IMR-90 (cell line): Measurements from ENCODE around the gene CNTN5. TPM values are rescaled to one million over a fixed set of nuclear protein-coding genes. Genes with fewer than 3 reads are reported as not detected.

Experiments used
- ATAC-seq: fragments of 200-7000 bp; cut with Tn5 transposase; 2 replicates; pipeline ENCODE4 v1.9.1; 2020; ENCODE audit warnings: low read depth, mild to moderate bottlenecking, moderate library complexity
- BruUV-seq: library from RNA; stranded (reverse); fragments of 400-500 nt; replicated peaks from 2 replicates; lab custom pipeline; 2021; lab: Mats Ljungman, UMichigan
- CTCF ChIA-PET: fragments of 300-600 bp; formaldehyde crosslinking; extraction: SDS; loops from one replicate; lab custom pipeline; 2021; ENCODE audit warnings: antibody characterized with exemption; lab: Yijun Ruan, JAX
- POLR2A ChIA-PET: fragments of 300-600 bp; sonication (Branson Sonifier 250); formaldehyde crosslinking; loops from one replicate; lab custom pipeline; 2022; ENCODE audit warnings: antibody characterized with exemption; ENCODE audit not compliant: unreplicated experiment; lab: Charles Lee
- DNase-seq: peaks from one replicate; pipeline ENCODE4 v3.0.0; 2013
- H2AFZ ChIP-seq: replicated peaks from 2 replicates; pipeline ENCODE3; 2013; ENCODE audit warnings: low read length, mild to moderate bottlenecking; ENCODE audit not compliant: poor library complexity
- H2AK5ac ChIP-seq: 2 replicates; pipeline ENCODE4 v1.6.1; 2013; ENCODE audit warnings: low read depth, low read length, inconsistent platforms
- H2AK9ac ChIP-seq: replicated peaks from 2 replicates; pipeline ENCODE3; 2013; ENCODE audit warnings: mild to moderate bottlenecking, low read depth, low read length, moderate library complexity; ENCODE audit not compliant: poor library complexity
- H2BK120ac ChIP-seq: 2 replicates; pipeline ENCODE4 v1.6.1; 2013; ENCODE audit warnings: low read depth, low read length, inconsistent platforms
- H2BK15ac ChIP-seq: 3 replicates; pipeline ENCODE4 v1.6.1; 2013; ENCODE audit warnings: low read depth, low read length, inconsistent platforms
- H2BK20ac ChIP-seq: 2 replicates; pipeline ENCODE4 v1.6.1; 2013; ENCODE audit warnings: low read depth, mild to moderate bottlenecking, inconsistent platforms, low read length, moderate library complexity
- H2BK5ac ChIP-seq: 2 replicates; pipeline ENCODE4 v1.6.1; 2013; ENCODE audit warnings: mild to moderate bottlenecking, low read depth, low read length, inconsistent platforms; ENCODE audit not compliant: poor library complexity, severe bottlenecking
- H3K14ac ChIP-seq: replicated peaks from 2 replicates; pipeline ENCODE4 v1.6.1; 2013; ENCODE audit warnings: low read depth, low read length, inconsistent platforms
- H3K18ac ChIP-seq: 2 replicates; pipeline ENCODE4 v1.6.1; 2013; ENCODE audit warnings: low read depth, low read length, control low read depth
- H3K23ac ChIP-seq: 2 replicates; pipeline ENCODE4 v1.6.1; 2013; ENCODE audit warnings: low read depth, low read length, inconsistent platforms
- H3K27ac ChIP-seq: 2 replicates; pipeline ENCODE4 v1.5.1; 2013; ENCODE audit warnings: mild to moderate bottlenecking, control low read depth, low read length; ENCODE audit not compliant: insufficient read depth
- H3K27me3 ChIP-seq: 2 replicates; pipeline ENCODE4 v1.6.1; 2013; ENCODE audit warnings: low read length; ENCODE audit not compliant: control insufficient read depth, insufficient read depth
- H3K36me3 ChIP-seq: 2 replicates; pipeline ENCODE4 v1.6.1; 2013; ENCODE audit warnings: low read length, mixed read lengths; ENCODE audit not compliant: control insufficient read depth, insufficient read depth
- H3K4ac ChIP-seq: 2 replicates; pipeline ENCODE4 v1.6.1; 2013; ENCODE audit warnings: low read depth, low read length, inconsistent platforms
- H3K4me1 ChIP-seq: 2 replicates; pipeline ENCODE4 v1.6.1; 2013; ENCODE audit warnings: low read length, mixed read lengths; ENCODE audit not compliant: control insufficient read depth, insufficient read depth
- H3K4me2 ChIP-seq: 2 replicates; pipeline ENCODE4 v1.6.1; 2013; ENCODE audit warnings: low read depth, mild to moderate bottlenecking, control low read depth, low read length, moderate library complexity
- H3K4me3 ChIP-seq: 2 replicates; pipeline ENCODE4 v1.5.1; 2013; ENCODE audit warnings: low read depth, mild to moderate bottlenecking, control low read depth, low read length, moderate library complexity; ENCODE audit not compliant: insufficient read depth
- H3K56ac ChIP-seq: 2 replicates; pipeline ENCODE4 v1.6.1; 2013; ENCODE audit warnings: low read length, inconsistent platforms; ENCODE audit not compliant: insufficient read depth; ENCODE audit errors: extremely low read depth
- H3K79me1 ChIP-seq, 2 experiments: 2 replicates each; pipeline ENCODE4 v1.6.1; 2013; ENCODE audit warnings: low read length in 2 of 2, inconsistent platforms in 1 of 2, low read depth in 1 of 2
- H3K9ac ChIP-seq: 2 replicates; pipeline ENCODE4 v1.6.1; 2013; ENCODE audit warnings: low read depth, low read length, control low read depth
- H3K9me1 ChIP-seq: 2 replicates; pipeline ENCODE4 v1.6.1; 2013; ENCODE audit warnings: low read length, inconsistent platforms; ENCODE audit not compliant: insufficient read depth
- H3K9me3 ChIP-seq: 2 replicates; pipeline ENCODE4 v1.6.1; 2013; ENCODE audit warnings: low read length; ENCODE audit not compliant: control insufficient read depth, insufficient read depth
- H4K20me1 ChIP-seq: 2 replicates; pipeline ENCODE4 v1.6.1; 2013; ENCODE audit warnings: low read length, inconsistent platforms; ENCODE audit not compliant: insufficient read depth
- H4K5ac ChIP-seq: 2 replicates; pipeline ENCODE4 v1.6.1; 2013; ENCODE audit warnings: mild to moderate bottlenecking, low read depth, low read length, control low read depth
- H4K8ac ChIP-seq, 2 experiments: 2 replicates each; pipeline ENCODE4 v1.6.1; 2013; ENCODE audit warnings: low read depth in 2 of 2, low read length in 2 of 2, control low read depth in 1 of 2, inconsistent platforms in 1 of 2
- H4K91ac ChIP-seq: 2 replicates; pipeline ENCODE4 v1.6.1; 2013; ENCODE audit warnings: low read depth, low read length, inconsistent platforms; ENCODE audit not compliant: insufficient read depth
- BHLHE40 ChIP-seq: fragments of 150-350 bp; IDR thresholded peaks from 2 replicates; pipeline ENCODE4 v1.6.1; 2016; ENCODE audit warnings: mild to moderate bottlenecking, low read depth, low read length
- CEBPB ChIP-seq: IDR thresholded peaks from 2 replicates; pipeline ENCODE4 v1.6.1; 2012; ENCODE audit warnings: low read depth, low read length, improper control_type of control experiment
- CHD1 ChIP-seq: IDR thresholded peaks from 2 replicates; pipeline ENCODE4 v1.6.1; 2012; ENCODE audit warnings: low read depth, low read length, improper control_type of control experiment
- FOS ChIP-seq: fragments of 150-350 bp; IDR thresholded peaks from 2 replicates; pipeline ENCODE4 v1.6.1; 2016; ENCODE audit warnings: low read depth, low read length
- MAFK ChIP-seq: IDR thresholded peaks from 2 replicates; pipeline ENCODE4 v1.6.1; 2012; ENCODE audit warnings: low read depth, low read length, improper control_type of control experiment
- MAZ ChIP-seq: IDR thresholded peaks from 2 replicates; pipeline ENCODE4 v1.6.1; 2012; ENCODE audit warnings: low read depth, mild to moderate bottlenecking, low read length, improper control_type of control experiment, moderate library complexity, borderline replicate concordance
- MXI1 ChIP-seq: IDR thresholded peaks from 2 replicates; pipeline ENCODE4 v1.6.1; 2012; ENCODE audit warnings: low read depth, mild to moderate bottlenecking, low read length, moderate library complexity, borderline replicate concordance
- NFE2L2 ChIP-seq: fragments of 150-350 bp; IDR thresholded peaks from 2 replicates; pipeline ENCODE4 v1.6.1; 2016; ENCODE audit warnings: low read depth, mild to moderate bottlenecking, low read length
- POLR2A ChIP-seq: IDR thresholded peaks from 2 replicates; pipeline ENCODE4 v1.6.1; 2012; ENCODE audit warnings: mild to moderate bottlenecking, low read depth, low read length
- RAD21 ChIP-seq: IDR thresholded peaks from 2 replicates; pipeline ENCODE4 v1.6.1; 2012; ENCODE audit warnings: low read length, improper control_type of control experiment
- RCOR1 ChIP-seq: IDR thresholded peaks from 2 replicates; pipeline ENCODE4 v1.6.1; 2012; ENCODE audit warnings: mild to moderate bottlenecking, low read length, improper control_type of control experiment; ENCODE audit not compliant: insufficient replicate concordance
- RFX5 ChIP-seq: IDR thresholded peaks from 2 replicates; pipeline ENCODE4 v1.8.0; 2012; ENCODE audit warnings: low read depth, mild to moderate bottlenecking, low read length, moderate library complexity
- SMC3 ChIP-seq: fragments of 150-350 bp; IDR thresholded peaks from 2 replicates; pipeline ENCODE4 v1.6.1; 2016; ENCODE audit warnings: low read depth, mild to moderate bottlenecking, antibody characterized with exemption, low read length, moderate library complexity
- WGBS, 2 experiments: methylation state at CpG; one replicate each; pipeline versions ENCODE4 v1.1.5 to v1.1.7; 2013; ENCODE audit warnings: missing lambda C conversion rate in 2 of 2; ENCODE audit not compliant: insufficient read length in 1 of 2; ENCODE audit errors: extremely low coverage in 2 of 2; 5-methylcytosine and 5-hydroxymethylcytosine counted together
- dilution Hi-C: fragments of 300-500 bp; cut with HindIII; formaldehyde crosslinking; loops from one replicate; pipeline ENCODE4 v1.14.3; 2018; ENCODE audit warnings: low sequenced_read_pairs; ENCODE audit not compliant: unreplicated experiment
- in situ Hi-C: fragments of 300-500 bp; cut with MboI; formaldehyde crosslinking; loops from 3 replicates; pipeline ENCODE4 v1.14.3; 2019; ENCODE audit warnings: low sequenced_read_pairs, inconsistent platforms, mixed read lengths
- intact Hi-C: fragments of 100-400 bp; cut with micrococcal nuclease; formaldehyde crosslinking; loops from 2 replicates; pipeline ENCODE4 v1.10.0; 2022
- polyA plus RNA-seq, 3 experiments: library from polyadenylated mRNA; depleted of rRNA; stranded (reverse); fragments of >200 nt; gene quantifications; 2 replicates each; pipeline ENCODE4 v1.2.3, GENCODE V29; 2012; ENCODE audit warnings: low replicate concordance in 1 of 3
- total RNA-seq: library from RNA; depleted of rRNA; stranded (reverse); fragments of >200 nt; gene quantifications from 2 replicates; pipeline ENCODE4 v1.2.3, GENCODE V29; 2012
- TF ChIP-seq, protein P1 (sequence below): fragments of 150-350 bp; IDR thresholded peaks from 2 replicates; pipeline ENCODE4 v1.6.1; 2017; ENCODE audit warnings: mild to moderate bottlenecking, antibody characterized with exemption, low read length, low read depth
- TF ChIP-seq, protein P2 (sequence below): fragments of 150-350 bp; IDR thresholded peaks from 2 replicates; pipeline ENCODE4 v1.6.1; 2016; ENCODE audit warnings: low read depth, mild to moderate bottlenecking, low read length, moderate library complexity, borderline replicate concordance
- TF ChIP-seq, protein P3 (sequence below): conservative IDR thresholded peaks from 2 replicates; pipeline ENCODE4 v1.5.1; 2012; ENCODE audit warnings: mild to moderate bottlenecking, low read depth, low read length, improper control_type of control experiment

The CNTN5 gene
- total and polyA plus RNA-seq, 2 of the 4 experiments (the other 2 are of a cell fraction) = not detected

DNA sequence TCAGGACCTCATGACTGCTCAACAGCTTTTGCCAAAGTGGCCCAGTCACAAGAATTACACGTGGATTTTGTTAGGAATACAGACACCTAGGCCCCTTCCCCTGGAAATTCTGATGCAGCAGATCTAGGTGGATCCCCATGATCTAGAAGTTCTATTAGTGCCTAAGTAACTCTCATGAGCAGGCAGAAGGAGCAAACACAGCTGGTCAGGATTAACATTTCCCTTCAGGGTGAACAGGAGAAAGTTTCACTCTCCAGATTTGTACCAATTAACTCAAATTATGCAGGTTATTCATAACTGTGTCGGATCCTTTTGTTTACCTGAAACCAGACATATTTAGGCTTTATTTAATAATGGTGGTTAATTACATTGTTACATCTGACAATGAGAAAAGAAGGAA is 1072.9 kb downstream of the CNTN5 start:
- no peak overlapping the region for H2BK15ac ChIP-seq
- ATAC-seq (no peak), DNase-seq (no peak)
- H2BK5ac ChIP-seq = no peak overlapping the region
- no peak overlapping the region for H3K4ac ChIP-seq
- no peak overlapping the region for H3K23ac ChIP-seq
- H3K36me3 ChIP-seq = no peaks in the 10 kb centered on the region
- H3K9me3 ChIP-seq = 0 out of 2 replicates have a peak, but pooled peaks cover 2% of the 10 kb centered on the region
- H2AFZ ChIP-seq = no peak overlapping the region
- no peak overlapping the region for H3K56ac ChIP-seq
- H4K8ac ChIP-seq = no peak overlapping the region
- 0% methylated on average over 1 of the region's 2 CpGs; no CpG with 5 or more reads in 1 of the 2 experiments for WGBS, 2 experiments
- H3K9ac ChIP-seq = no peak overlapping the region
- H3K14ac ChIP-seq = no peak overlapping the region
- H3K27ac ChIP-seq = no peak overlapping the region
- intact Hi-C loops = no loop called here
- H4K20me1 ChIP-seq = no peaks in the 10 kb centered on the region
- no TSS peak for BruUV-seq
- no peaks in the 10 kb centered on the region for H3K4me1 ChIP-seq
- no peak overlapping the region for H2BK120ac ChIP-seq
- H3K27me3 ChIP-seq = no peaks in the 10 kb centered on the region
- no peak overlapping the region for H2AK9ac ChIP-seq
- no peaks in the 10 kb centered on the region for H3K79me1 ChIP-seq
- ChIA-PET CTCF (no interaction called here), POLR2A (no interaction called here)
- in situ Hi-C loops = no loop called here
- no peak overlapping the region for H4K91ac ChIP-seq
- no peaks in the 10 kb centered on the region for H3K9me1 ChIP-seq
- H3K4me2 ChIP-seq = no peak overlapping the region
- no peak overlapping the region for H4K5ac ChIP-seq
- H2BK20ac ChIP-seq = no peak overlapping the region
- dilution Hi-C loops = no loop called here
- no peak overlapping the region for H2AK5ac ChIP-seq
- no peak overlapping the region for H3K4me3 ChIP-seq
- TF ChIP-seq, protein P1, sequence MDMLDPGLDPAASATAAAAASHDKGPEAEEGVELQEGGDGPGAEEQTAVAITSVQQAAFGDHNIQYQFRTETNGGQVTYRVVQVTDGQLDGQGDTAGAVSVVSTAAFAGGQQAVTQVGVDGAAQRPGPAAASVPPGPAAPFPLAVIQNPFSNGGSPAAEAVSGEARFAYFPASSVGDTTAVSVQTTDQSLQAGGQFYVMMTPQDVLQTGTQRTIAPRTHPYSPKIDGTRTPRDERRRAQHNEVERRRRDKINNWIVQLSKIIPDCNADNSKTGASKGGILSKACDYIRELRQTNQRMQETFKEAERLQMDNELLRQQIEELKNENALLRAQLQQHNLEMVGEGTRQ = no peak
- TF ChIP-seq MXI1 (no peak), MAZ (no peak), CHD1 (no peak), SMC3 (no peak), FOS (no peak), RFX5 (no peak), POLR2A (no peak), RAD21 (no peak), MAFK (no peak), NFE2L2 (no peak), CEBPB (no peak), RCOR1 (no peak), BHLHE40 (no peak)
- TF ChIP-seq, protein P2, sequence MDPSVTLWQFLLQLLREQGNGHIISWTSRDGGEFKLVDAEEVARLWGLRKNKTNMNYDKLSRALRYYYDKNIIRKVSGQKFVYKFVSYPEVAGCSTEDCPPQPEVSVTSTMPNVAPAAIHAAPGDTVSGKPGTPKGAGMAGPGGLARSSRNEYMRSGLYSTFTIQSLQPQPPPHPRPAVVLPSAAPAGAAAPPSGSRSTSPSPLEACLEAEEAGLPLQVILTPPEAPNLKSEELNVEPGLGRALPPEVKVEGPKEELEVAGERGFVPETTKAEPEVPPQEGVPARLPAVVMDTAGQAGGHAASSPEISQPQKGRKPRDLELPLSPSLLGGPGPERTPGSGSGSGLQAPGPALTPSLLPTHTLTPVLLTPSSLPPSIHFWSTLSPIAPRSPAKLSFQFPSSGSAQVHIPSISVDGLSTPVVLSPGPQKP = no peak
- TF ChIP-seq, protein P3, sequence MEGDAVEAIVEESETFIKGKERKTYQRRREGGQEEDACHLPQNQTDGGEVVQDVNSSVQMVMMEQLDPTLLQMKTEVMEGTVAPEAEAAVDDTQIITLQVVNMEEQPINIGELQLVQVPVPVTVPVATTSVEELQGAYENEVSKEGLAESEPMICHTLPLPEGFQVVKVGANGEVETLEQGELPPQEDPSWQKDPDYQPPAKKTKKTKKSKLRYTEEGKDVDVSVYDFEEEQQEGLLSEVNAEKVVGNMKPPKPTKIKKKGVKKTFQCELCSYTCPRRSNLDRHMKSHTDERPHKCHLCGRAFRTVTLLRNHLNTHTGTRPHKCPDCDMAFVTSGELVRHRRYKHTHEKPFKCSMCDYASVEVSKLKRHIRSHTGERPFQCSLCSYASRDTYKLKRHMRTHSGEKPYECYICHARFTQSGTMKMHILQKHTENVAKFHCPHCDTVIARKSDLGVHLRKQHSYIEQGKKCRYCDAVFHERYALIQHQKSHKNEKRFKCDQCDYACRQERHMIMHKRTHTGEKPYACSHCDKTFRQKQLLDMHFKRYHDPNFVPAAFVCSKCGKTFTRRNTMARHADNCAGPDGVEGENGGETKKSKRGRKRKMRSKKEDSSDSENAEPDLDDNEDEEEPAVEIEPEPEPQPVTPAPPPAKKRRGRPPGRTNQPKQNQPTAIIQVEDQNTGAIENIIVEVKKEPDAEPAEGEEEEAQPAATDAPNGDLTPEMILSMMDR = no peak
- H3K18ac ChIP-seq = no peak overlapping the region
